GM19099 (cell line): Measurements from ENCODE around the gene SMTN.
A peak's percentile ranks its signal among the peaks of the same experiment; 100 is the strongest.

Experiments
- POLR2A ChIP-seq: IDR thresholded peaks from 3 replicates; pipeline ENCODE4 v1.6.1; 2011; ENCODE audit warnings: low read depth; ENCODE audit not compliant: insufficient read length; ENCODE audit errors: extremely low read depth

SMTN gene

DNA sequence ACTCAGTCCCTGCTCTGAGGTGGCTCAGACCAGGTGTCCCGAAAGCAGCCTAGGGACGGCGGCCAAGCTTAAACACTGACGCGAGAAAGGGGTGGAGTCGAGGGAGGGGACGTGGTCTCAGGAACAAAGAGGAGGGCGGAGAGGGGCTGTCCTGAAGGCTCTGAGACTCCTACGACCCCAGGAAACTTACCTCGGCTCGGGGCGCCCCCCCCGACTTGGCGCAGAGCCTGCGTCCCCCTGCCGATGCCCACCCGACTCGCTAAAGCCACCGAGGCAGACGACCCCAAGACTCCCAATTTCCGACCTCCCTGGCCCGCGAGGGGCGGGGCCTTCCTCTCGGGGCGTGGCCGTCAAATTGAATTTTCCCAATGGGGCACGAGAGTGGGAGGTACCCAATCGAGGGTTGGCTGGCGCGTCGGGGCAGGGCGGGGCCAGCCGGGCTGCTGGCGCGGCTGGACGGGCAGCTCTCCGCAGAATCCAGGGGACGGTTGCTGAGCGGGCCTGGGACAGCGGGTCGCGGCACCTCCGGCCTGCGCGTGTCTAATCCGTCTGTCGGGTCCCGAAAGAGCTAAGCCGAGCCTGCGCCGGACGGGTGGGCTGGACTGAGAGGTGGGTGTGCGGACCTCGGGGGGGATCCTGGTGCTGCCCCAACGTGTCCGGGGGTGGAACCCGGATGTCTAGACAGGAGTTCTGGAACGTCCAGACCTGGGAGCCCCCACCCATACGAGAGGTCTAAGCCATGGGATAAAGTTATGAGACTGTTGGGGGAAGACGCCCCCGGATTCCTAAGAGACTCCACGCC, at the start of gene SMTN:
Gene SMTN (plus strand): TSS at position 471 of the 802 bp plus-strand sequence. CDS start 1,941 bp downstream, outside the sequence.
- TF ChIP-seq POLR2A, result peak; percentile 80

DNA sequence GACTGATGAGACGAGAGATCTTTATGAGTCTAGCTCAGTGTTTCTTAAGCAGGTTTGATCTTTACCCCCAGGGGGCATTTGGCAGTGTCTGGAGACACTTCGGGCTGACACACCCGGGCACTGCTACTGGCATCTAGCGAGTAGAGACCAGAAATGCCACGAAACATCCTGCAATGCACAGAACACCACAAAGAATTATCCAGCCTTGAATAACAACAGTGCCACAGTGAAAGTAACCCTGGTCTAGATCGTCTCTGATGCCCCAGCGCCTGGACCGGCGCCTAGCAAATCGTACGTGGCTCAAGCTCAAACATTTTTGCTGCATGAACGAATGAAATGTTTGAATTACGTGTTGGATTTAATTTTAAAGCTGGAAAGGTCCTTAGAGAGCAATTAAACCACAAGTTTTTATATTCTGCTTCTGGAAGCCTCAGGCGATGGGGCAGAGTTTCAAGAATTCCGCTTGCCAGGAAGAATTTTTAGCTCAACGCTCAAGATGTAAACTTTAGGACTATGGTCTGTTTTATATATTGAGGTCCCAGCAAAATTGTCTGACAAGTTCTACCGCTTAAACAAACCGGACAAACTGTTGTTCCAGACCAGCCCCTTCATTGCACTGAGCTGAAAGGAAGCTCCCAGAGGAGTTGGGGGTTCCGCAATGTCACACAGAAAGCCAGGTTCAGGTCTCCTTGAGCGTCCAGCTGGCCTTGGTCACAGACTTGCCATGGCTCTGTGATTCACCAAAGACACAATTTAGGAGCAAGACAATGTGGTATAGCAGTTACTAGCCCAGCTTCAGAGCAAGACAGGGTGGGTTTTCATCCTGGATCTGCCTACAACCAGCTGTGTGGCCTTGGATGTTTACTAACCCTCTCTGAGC, 44.2 kb upstream of the SMTN start:
- TF ChIP-seq POLR2A, result no peak

DNA sequence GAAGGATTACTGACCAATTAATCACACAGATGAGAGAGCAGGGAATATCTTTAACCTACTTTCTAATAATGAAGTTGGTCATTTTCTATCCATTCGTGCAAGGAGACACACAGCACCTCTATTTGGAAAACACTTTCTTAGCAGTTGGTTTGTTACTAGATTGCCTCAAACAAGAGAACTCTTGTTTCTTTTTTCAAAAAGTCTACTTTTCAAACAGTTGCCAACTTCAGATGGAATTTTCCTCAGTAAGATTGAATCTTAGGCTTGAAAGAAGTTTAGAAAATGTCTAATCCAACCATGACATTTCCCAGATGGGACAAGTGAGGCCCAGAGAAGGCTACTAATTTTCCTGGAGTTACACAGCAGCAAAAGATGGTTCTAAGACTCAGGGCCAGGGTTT, 42.4 kb upstream of the SMTN start:
- TF ChIP-seq POLR2A, result no peak

- TF ChIP-seq POLR2A, result no peak
Measured at GRCh38 chr22:31039393-31039792, 41.7 kb upstream of the SMTN start.

GRCh38 chr22:31040542-31041398, 40.3 kb upstream of the SMTN start:
- TF ChIP-seq POLR2A, result no peak

DNA sequence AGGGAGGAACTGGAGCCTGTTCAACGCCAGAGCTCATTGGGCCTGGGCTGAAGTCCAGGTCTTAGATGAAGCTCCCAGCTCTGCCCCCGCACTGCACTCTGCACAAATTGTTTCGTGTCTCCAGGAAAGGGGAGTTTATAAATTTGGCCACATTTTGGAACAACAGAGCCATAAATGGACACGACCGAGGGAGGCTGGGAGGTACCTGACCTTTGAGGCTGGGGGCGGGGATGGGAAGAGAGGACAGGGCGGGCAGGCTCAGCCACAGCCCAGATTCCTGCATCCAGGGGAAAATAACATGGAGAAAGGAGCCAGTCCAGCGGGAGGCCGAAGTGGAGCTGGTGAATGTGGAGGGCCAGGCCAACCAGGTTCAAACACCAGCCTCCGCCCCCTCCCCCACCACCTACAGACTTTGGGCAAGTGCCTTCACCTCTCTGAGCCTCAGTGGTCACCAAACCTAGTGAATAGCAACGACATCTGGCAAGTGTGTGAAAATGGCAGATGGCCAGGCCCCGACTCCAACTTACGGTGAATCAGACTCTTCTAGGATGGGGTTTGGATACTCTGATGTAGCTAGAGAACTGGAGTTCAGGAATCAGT, 36.8 kb upstream of the SMTN start:
- no peak for TF ChIP-seq POLR2A

GRCh38 chr22:31045900-31046538, 35.1 kb upstream of the SMTN start:
- TF ChIP-seq POLR2A, result no peak

DNA sequence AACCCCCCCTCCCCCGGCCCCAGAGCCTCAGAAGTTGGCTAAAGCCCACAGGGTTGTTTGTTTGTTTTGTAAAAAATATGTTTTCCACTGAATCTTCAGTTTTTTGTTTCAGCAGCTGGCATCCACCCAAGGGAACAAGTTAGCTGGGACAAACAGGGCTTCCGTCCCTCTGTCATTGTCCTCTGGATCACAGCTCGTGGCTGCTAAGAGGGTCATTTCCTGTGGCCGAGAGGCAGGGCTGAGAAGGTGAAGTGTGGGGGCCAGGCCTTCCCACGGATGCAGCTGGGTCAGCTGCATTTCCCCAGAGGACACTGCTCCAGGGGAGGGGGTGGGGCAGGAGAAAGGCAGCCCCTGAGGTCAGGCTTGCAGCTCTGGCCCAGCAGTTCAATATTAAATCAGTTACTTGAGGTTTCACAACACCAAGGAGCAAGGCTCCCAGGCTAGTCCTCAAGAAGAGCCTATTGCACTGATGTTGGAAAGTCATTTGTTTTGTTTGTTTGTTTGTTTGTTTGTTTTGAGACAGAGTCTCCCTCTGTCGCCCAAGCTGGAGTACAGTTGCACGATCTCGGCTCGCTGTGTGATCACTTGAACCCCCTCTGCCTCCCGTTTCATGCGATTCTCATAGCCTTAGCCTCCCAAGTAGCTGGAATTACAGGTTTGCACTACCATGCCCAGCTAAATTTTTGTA, 34.4 kb upstream of the SMTN start:
- TF ChIP-seq POLR2A, result no peak

DNA sequence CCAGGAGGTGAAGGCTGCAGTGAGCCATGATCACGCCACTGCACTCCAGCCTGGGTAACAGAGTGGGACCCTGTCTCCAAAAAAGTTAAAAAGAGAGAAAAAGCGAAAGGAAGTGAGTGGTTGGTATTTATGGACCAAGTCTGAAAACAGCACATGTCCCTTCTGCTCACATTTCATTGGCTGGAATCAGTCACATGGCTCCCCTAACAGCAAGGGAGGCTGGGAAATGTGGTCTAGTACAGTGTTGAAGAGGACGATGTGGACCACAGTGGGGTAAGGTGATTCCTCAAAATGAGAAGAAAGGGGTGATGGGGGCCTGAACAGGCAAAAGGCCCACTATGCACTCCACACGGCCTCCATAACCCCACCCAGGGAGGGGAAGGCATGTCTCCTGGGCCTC, 32.5 kb upstream of the SMTN start:
- no peak for TF ChIP-seq POLR2A

DNA sequence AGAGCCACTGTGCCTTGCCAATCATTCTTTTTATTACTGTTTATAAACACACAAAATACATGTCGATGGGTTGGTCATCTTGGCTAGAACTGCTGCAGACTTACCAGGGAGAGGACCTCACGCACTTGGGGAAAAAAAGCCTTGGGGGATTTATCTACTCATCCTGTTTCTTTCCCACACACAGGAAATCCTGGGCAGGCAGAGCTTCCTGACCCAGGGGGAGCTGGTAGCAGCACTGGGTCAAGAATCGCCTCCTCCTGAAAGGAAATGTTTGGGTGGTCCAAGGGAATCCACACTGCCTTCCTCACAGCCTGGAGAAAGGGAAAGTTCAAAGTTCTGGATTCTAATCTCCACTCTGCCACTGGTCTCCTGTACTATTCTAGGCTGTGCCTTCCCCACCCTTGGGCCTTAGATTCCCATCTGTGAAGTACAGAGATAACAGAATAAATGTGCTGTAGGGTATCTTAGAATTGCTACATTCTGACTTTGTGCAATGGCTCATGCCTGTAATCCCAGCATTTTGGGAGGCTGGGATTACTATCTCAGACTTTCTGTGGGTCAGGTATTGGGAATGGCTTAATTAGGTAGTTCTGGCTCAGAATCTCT, 31.2 kb upstream of the SMTN start:
- TF ChIP-seq POLR2A, result no peak

DNA sequence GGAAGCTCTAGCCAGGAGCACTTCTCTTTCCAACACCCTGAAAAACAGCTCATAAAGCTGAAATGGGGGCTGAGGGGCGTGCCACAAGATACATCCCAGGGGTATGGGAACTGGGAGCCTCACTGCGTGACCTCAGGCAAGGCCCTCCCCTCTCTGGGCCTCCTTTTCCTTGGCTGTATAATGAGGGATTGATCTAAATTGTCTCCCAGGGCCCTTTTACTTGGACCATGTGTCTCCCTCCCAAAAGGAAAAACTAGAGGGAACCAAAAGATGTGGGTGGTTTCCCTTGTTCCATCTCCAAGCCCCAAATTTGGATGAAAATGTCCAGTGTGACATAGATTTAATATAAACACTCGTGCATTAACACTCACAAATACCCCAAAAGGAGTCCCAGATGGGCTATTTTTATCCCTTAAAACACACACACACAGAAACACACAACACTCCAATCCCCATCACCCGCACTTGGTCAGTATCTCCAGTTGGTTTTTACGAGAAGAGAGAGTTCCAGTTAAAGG, 25.9 kb upstream of the SMTN start:
- TF ChIP-seq POLR2A, result no peak

DNA sequence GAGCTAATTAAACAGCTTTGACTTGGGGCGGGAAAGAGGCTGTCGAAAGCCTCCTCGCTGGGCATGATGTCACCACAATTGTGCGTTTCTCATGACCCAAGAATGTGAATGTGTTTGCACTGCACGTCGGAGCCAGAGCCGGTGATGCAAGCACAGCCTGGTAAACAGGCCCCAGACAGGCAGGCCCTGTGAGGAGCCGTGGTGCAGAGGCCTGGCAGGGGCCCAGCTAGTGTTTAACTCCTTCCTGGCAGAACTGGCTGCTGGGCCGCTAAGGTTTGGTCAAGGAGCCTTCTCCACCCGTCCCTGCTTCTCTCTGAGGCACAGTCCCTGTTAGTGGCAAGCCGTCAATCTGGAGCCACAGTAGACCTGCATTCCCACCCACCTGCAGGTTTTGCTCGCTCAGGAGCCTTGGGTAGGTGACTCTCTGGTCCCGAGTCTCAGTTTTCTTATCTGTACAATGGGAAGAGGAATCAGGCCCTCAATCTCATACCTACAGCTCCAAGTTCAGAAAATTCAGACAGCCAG, 25.4 kb upstream of the SMTN start:
- no peak for TF ChIP-seq POLR2A

- no peak for TF ChIP-seq POLR2A
Measured at GRCh38 chr22:31056986-31057599, 24.0 kb upstream of the SMTN start.
